COLO668 (cell line): Measurements from ENCODE around the gene ALKBH1.
A peak's percentile ranks its signal among the peaks of the same experiment; 100 is the strongest.
"Not testable (repeated sequence)": the region's sequence is repeated elsewhere in the genome, so short reads cannot be mapped to it uniquely, and the experiment has no call there.

ENCODE experiments used
- DNase-seq: peaks from one replicate; lab custom pipeline; 2025; ENCODE audit not compliant: unreplicated experiment; lab: John Stamatoyannopoulos, UW

Gene ALKBH1

DNA sequence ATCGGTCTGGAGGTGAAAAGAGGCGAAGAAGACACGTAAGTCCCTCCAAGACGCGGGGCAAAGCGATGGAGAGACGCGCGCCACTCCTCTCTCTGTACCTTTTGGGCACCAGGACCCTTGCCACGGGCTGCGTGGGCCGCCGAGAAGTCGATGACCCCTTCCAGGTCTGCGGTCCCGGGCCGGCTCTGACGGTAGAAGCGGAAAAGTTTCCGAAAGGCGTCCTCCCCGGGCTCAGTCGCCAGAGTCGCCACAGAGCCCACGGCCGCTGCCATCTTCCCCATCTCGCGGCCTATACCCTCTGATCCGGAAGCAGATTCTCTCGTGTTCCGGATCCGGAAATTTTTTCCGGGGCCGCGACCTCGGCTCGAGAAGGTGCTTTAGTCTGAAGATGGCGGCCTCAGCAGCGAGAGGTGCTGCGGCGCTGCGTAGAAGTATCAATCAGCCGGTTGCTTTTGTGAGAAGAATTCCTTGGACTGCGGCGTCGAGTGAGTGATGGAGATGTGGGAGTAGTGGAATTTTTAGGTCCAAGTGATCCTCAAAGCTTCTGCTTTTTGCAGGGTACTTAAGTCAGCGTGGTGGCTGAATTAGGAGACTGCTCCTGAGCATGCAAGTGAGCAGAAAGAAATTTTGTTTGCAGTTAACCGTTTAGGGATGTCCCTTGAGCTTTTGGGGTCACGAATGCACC lies at the start of gene ALKBH1, which contains the start of gene SLIRP:
TSS of gene ALKBH1 (minus strand) at position 300 of the 685 bp plus-strand sequence. CDS start at position 281, 19 bp downstream.
TSS of gene SLIRP (plus strand) at position 380 of the 685 bp plus-strand sequence. CDS start at position 389, 9 bp downstream.
- peak; percentile 92 for DNase-seq

DNA sequence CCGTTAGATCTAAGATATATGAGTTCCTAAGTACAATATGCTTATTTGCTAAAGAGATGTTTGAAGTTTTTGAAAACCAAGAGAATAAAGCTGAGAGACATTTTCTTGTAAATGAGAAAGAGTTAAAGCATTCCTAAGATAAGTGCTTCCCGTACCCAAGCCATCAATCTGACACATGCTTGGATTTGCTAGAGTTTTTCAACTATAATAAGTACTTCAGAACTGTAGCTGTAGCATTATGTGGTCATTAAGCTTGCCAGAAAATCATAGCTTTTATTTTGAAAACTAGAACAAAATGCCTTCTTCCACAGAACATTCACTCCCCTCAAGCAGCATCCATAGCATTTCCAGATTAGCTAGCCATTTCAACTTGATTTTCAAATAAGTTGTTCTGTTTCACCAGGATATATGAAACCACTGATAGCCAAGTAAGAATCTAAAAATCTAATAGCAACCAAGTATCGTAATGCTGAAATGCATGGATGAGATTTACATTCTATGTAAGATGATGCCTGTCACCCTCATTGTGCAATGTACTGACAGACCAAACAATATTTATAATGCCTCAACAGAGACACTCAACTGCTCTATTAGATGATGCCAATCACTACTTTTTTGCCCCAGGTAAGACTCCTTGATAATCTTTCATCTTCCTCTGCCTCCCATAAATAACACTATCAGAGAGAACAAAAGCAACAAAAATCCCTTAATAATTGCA lies 45.1 kb upstream of the ALKBH1 start:
- no peak for DNase-seq

DNA sequence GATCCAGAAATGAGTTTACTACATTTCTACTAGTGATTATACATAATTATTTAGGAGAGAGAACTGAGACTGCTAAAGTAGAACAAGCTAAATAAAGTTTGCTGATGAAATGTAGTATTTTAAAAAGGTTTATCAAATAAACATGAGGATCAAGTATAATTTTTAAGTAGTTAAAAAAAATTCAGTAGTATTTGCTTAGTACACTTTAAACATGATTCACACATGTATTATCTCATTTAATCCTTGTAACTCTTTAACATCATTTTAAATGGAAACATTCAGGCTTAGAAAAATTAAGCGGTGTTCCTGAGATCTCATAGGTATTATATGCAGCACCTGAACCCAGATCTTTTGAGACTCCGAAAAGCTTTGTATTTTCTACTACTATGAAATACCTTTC lies 44.4 kb upstream of the ALKBH1 start:
- no peak for DNase-seq

DNA sequence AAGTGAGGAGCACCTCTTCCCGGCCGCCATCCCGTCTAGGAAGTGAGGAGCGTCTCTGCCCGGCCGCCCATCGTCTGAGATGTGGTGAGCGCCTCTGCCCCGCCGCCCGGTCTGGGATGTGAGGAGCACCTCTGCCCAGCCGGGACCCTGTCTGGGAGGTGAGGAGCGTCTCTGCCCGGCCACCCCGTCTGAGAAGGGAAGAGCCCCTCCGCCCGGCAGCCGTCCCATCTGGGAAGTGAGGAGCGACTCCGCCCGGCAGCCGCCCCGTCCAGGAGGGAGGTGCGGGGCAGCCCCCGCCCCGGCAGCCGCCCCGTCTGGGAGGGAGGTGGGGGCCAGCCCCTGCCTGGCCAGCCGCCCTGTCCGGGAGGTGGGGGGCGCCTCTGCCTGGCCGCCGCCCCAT lies 39.6 kb upstream of the ALKBH1 start:
- DNase-seq = not testable (repeated sequence)

DNA sequence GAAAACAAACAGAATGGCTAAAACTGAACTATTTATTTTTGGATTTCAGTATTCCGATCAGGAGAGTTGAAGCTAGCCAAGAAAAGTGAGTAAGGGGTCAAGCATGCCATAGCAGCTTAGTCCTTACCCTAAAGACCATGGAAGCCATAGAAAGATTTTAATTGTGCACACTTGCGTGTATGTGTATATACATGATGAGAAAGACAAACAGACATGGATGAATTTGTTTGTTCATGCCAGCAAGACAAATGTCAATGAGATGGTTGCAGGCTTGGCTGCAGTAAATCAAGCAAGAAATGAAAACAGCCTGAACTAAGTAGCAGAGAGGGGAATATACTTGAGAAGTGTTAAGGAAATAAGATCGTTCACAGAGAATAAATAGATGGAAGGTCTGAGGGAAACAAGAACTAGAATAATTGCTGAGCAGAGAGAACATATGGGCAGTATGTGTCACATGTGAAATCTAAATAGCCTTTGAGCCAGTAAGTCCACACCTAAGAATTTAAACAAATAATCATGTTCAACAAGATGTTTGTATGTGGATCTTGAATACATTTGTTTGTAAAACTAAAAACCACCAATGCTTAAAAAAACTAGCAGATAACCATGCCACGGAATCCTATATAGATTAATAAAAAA lies 38.4 kb upstream of the ALKBH1 start:
- DNase-seq = peak; percentile 11

GRCh38 chr14:77741438-77741837 lies 33.6 kb upstream of the ALKBH1 start:
- DNase-seq = no peak

GRCh38 chr14:77738559-77739250 lies 30.9 kb upstream of the ALKBH1 start:
- DNase-seq = no peak

DNA sequence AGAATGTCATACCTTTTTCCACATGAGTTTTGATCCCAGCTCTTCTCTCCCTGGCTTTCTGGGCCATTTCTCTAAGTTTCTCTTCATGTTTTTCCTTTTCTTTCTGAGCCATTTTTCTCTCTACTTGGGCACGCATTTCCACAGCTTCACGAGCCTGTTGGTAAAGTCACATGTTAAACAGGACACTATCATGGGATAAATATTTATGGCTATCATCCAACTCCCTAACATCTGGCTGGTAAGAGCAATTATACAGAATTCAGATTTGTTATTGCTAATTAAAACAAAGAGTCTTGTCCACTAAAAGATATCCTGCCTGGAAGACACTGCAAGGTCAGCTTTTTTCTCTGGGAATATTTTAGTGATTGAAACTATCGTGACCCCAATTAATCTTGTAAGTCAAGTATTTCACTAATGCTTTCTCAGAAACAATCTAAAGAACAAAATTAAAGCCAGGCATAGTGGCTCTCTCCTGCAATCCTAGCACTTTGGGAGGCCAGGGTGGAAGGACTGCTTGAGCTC lies 23.2 kb upstream of the ALKBH1 start:
- DNase-seq = no peak

- no peak for DNase-seq
Measured at GRCh38 chr14:77722301-77722700, 14.5 kb upstream of the ALKBH1 start.

GRCh38 chr14:77721437-77721836 lies 13.6 kb upstream of the ALKBH1 start:
- no peak for DNase-seq

- no peak for DNase-seq
Measured at GRCh38 chr14:77717608-77718305, 9.9 kb upstream of the ALKBH1 start.

GRCh38 chr14:77714926-77715325 lies 7.1 kb upstream of the ALKBH1 start:
- DNase-seq = no peak

DNA sequence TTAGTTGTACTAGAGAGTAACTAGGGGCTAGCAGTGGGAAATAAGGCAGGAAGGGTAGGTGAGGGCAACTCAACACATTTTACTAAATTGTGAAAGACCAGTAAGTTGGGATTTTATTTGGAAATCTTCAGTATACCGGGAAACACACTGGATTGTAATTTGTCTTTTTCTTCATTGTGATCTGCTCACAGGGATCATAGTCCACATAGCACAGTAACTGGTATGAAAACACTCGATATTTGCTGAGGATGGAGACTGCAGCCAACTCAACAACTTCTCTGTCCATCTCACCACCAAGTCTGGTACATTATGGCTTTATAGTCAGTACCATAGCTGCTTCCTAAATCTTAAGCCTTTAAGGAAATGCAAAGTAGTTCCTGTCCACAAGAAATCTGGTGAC lies 2.5 kb upstream of the ALKBH1 start:
- no peak for DNase-seq

- no peak for DNase-seq
Measured at GRCh38 chr14:77709412-77709811, 1.6 kb upstream of the ALKBH1 start.

- no peak for DNase-seq
Measured at GRCh38 chr14:77708749-77709148, 926 bp upstream of the ALKBH1 start.

DNA sequence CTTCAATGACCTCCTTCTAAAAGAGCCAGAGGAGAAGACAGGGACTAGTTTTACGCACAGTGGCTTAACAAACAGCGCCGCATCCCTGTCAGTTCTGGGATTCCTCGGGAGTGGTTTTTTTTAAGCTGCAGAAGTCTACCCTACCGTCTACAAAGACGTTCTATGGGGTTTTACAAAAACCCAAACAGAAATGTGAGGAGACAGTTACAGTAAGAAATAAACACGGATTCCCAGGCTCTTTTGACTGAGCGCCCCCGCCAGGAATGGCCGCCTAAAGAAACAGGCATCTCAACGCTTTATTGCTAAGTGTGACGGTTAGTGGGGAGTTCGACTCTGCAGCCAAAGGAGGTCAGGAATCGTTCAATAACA lies 484 bp downstream of the ALKBH1 start:
- DNase-seq = peak; percentile 49

GRCh38 chr14:77691259-77691658 lies 16.6 kb downstream of the ALKBH1 start:
- DNase-seq = no peak

- DNase-seq = no peak
Measured at GRCh38 chr14:77682158-77682553, 25.7 kb downstream of the ALKBH1 start.

DNA sequence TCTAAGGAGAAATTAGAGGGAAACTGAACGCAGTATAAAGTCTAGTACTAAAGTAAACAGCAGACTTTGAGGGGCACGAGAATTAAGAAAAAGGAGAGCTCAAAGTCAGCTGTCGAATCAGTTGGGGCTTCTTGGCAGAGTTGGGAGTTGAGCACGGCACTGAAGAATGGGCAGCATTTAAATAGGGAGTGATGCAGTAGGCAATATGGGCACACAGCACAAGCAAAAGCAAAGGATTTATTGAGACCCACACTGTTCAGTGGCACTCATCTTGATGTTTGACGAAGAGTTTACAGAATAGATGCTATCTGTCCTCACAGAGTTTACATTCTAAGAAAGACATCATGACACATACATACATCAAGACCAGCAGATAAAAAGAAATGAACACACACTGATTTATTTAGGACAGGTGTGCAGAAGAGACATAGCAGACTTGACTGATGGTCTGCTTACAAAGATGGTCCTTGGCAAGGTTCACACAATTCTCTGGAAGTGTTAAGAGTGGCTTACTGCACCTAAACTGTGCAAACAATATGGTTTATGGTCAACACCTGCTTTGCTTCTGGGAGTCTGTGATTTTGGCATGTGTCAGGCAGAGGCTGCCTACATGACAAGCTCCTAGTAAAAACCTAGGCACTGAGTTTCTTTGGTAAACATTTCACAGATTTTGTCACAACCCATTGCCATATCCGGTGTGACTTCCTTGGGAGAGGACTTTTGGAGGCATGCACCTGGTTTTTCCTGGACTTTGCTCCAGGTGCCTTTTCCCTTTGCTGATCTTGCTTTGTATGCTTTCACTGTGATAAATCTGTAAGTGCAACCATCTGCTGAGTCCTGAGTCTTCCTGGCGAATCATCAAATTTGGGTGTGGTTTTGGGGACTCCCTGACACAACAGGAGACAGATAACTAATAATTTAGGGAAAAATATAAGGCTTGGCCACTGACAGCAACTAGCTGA lies 26.3 kb downstream of the ALKBH1 start:
- peak; percentile 38 for DNase-seq
